Esophagus squamous epithelium (tissue), 4 donors: Measurements from ENCODE around the gene METAP1.

Experiments used
- POLR2A ChIP-seq, 4 donors: fragments of 450-650 bp; IDR thresholded peaks; one replicate each; pipeline ENCODE4 v1.6.1; 2017; ENCODE audit warnings: antibody characterized with exemption in 4 of 4, mild to moderate bottlenecking in 4 of 4, moderate library complexity in 3 of 4
- TF ChIP-seq, protein P1 (sequence below), 6 experiments: fragments of 450-650 bp in 4 of 6; fragments of 200-600 bp in 2 of 6; sonication (generic) in 2 of 6; IDR thresholded peaks; one replicate each; pipeline ENCODE4 v1.5.1; 2016 to 2019; ENCODE audit warnings: antibody characterized with exemption in 6 of 6, mild to moderate bottlenecking in 4 of 6, moderate library complexity in 4 of 6

DNA sequence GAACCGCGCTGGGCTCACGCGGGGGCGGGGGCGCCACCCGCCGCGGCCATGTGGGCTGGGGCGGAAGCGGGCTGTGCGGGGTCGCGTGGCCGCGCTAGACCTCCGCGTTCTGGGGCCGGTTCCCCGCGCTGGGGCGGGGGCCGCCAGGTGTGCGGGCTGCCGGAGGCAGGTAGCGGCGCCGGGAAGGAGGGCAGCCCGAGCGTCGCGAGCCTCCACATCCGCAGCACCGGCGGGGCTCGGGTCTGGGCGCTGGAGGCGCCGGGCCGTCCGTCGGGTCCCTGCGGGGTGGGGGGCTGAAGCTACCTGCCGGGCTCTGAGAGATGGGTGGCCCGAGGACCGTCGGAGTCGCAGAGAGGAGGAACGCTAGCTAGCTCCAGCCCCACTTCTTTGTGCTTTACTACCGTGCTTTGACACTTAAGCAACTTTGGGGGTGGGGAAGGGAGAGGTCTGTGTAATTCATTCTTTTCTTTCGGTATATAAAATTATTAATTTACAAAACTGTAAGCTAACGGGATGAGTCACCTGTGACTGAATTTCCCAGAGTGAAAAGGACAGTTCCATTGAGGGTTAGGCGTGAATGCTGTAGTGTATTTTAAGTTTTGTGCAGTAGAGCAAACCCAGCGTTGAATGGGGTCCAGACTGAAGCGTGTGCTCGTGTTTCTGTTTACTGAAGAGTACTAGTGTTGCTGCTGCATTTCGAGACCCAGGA is 689 bp downstream of the METAP1 start:
- TF ChIP-seq, protein P1, sequence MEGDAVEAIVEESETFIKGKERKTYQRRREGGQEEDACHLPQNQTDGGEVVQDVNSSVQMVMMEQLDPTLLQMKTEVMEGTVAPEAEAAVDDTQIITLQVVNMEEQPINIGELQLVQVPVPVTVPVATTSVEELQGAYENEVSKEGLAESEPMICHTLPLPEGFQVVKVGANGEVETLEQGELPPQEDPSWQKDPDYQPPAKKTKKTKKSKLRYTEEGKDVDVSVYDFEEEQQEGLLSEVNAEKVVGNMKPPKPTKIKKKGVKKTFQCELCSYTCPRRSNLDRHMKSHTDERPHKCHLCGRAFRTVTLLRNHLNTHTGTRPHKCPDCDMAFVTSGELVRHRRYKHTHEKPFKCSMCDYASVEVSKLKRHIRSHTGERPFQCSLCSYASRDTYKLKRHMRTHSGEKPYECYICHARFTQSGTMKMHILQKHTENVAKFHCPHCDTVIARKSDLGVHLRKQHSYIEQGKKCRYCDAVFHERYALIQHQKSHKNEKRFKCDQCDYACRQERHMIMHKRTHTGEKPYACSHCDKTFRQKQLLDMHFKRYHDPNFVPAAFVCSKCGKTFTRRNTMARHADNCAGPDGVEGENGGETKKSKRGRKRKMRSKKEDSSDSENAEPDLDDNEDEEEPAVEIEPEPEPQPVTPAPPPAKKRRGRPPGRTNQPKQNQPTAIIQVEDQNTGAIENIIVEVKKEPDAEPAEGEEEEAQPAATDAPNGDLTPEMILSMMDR (IDR thresholded peaks at IDR 0.05): no peak
- no peak for TF ChIP-seq POLR2A (IDR thresholded peaks at IDR 0.05)
